Measurements from ENCODE around the gene LIN7A.
"Not testable (repeated sequence)": the region's sequence is repeated elsewhere in the genome, so short reads cannot be mapped to it uniquely, and the experiment has no call there.

Gene LIN7A

DNA sequence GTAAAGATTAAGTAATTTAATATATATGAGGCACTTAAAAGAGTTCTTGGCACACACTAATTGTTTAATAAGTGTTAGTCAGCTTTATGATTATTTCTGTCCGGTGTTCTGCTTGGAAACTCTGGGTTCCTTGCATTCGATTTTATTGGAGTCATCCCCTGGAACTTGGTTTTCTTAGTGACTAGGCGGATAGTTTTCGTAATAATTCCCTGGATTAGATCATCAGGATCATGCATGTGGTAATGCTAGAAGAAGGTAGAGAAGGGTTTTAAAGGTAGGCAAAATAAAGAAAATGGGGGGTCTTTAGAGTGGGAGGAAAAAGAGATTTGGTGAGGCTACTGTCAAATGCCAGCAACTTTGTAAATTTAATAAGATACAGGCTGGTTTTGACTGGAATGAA is 132.6 kb downstream of the LIN7A start:
- no peak for DNase-seq

- no peak for DNase-seq
Measured at GRCh38 chr12:80802652-80803400, 134.9 kb downstream of the LIN7A start.

DNA sequence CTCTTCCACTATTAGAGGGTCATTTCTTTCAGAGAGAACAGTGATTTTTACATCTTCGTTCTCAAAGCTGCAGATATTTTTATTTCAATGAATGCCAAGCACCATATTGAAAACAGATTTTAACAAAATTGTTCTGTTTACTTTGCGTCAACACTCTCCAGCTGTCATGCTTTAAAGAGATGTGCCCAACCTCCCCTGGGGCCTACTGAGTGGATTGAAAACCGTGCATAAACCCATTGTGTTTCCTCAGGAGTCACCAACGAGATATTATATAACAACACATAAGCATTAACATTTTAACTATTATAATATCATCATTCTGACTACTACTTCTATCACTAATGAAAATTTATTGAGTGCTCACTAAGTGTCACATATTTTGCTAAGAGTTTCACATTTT is 139.5 kb downstream of the LIN7A start:
- DNase-seq: peak; percentile 76

DNA sequence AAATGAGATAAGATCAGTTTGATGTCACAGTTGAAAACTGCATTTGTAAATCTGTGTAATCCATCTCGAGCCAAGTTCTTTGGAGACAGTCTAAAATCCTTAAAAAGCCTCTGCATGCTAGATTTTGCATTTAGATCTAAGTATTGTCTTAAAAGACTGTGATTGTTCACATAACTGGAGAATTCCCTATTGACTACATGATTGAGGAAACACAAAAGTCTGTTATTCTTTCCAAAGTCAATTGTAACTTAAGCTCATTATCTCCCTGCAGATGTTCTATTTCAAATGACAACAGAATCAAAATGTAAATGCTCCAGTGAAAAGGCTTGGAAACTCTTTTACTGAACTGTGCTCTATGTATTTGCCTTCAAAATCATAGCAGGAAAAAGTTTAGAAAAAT is 143.2 kb downstream of the LIN7A start:
- DNase-seq: no peak

DNA sequence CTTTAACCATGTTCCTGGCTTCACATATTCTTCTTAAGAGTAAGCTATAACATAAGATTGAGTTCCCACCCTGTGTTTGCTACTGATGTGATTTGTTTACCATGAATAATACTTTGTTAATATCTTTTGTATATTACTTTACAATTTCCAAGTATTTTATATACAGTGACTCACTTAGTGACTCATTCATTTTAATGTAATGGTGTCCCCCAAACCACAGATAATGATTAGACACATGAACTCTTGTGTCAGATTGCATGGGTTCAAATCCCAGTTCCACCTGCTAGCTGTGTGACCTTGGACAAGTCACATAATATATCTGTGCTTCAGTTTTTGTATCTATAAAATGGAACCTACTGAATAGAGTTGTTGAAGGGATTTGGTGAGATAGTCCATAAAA is 144.9 kb downstream of the LIN7A start:
- no peak for DNase-seq

DNA sequence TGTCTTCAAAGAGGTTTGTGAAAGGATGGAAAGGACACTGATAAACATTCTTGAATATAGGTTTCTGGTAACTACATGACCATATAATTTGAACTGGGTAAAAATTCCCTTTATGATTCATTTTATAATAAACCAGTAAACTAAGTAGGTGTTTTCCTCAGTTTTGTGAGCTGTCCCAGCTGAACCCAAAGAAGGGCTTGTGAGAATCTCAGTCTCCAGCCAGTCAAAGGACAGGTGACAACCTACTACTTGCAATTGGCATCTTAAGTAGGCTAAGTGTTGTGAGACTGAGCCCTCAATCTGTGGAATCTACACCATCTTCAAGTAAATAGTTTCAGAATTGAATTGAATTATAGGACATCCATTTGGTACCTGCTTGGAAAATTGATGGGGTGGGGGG is 145.9 kb downstream of the LIN7A start:
- no peak for DNase-seq

DNA sequence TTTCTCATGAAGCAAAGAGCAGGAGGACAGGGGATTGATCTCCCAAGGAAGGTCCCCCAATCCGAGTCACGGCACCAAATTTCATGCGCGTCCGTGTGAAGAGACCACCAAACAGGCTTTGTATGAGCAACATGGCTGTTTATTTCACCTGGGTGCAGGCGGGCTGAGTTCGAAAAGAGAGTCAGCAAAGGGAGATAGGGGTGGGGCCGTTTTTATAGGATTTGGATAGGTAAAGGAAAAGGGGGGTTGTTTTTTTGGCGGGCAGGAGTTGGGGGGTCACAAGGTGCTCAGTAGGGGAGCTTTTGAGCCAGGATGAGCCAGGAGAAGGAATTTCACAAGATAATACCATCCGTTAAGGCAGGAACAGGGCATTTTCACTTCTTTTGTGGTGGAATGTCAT is 149.3 kb downstream of the LIN7A start:
- DNase-seq: not testable (repeated sequence)

DNA sequence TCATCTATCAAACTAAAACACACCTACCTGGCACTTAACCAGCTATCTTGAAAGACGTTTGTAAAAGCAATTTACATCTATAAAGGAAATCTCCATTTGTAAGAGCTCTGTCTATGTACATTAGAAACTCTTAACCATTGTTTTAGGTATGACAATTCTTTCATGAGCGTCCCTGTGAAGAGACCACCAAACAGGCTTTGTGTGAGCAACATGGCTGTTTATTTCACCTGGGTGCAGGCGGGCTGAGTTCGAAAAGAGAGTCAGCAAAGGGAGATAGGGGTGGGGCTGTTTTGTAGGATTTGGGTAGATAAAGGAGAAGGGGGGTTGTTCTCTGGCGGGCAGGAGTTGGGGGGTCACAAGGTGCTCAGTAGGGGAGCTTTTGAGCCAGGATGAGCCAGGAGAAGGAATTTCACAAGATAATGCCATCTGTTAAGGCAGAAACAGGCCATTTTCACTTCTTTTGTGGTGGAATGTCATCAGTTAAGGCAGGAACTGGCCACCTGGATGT is 154.7 kb downstream of the LIN7A start:
- DNase-seq: not testable (repeated sequence)

DNA sequence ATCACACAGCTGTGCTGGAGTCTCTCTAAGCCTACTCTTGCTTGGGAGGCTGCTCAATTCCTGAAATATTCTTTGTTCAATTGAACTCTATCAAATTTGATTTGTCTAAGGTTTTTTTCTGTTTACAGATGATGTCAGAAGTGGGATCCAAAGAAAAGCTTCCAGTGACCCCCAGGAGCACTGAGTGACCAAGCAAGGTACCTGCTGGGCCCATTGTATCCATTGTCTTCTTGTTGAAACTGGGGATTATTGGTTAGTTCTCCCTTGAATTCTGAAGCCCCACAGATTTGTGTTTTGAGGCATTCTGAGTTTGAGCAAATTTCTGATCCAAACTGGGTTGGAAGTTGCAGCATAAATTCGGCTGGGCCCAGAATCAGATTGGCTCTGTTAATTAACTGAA is 156.4 kb downstream of the LIN7A start:
- DNase-seq: no peak

DNA sequence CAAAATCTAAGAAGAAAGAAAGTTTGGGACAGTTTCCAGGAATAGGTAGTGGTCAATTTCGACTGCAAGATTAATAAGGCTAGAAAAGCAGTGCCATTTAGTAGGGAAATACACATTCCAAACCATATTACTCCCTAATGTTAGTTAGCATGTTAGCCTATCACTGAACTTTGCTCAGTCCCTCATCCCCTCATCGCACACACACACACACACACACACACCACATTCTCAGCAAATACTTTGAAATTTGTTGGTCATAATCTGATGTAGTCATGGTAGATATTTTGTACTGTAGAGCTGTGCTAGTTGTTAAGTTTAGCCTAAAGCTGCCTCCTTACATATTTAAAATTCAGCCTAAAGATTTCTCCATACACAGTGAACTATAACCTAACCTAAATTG is 157.0 kb downstream of the LIN7A start:
- no peak for DNase-seq

GRCh38 chr12:80778005-80778541 is 159.7 kb downstream of the LIN7A start:
- DNase-seq: no peak

GRCh38 chr12:80777587-80777986 is 160.1 kb downstream of the LIN7A start:
- DNase-seq: no peak

DNA sequence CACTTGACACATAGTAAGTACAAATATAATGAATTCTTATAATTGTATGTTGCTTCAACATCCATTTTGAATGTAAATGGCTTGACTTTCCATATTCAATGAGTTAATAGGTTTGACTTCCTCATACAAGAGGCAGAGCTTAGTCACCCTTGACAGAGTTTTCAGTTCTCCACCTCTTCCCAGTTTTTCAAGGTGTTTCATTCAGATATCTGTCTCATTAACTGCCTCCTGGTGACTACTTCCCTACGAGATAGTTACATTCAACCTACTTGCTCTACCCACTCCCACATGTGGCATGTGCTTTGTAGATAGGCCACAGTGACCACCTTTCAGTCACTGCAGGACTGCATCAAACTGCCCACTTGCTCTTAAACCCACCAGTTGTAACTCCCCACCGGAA is 161.0 kb downstream of the LIN7A start:
- DNase-seq: no peak

DNA sequence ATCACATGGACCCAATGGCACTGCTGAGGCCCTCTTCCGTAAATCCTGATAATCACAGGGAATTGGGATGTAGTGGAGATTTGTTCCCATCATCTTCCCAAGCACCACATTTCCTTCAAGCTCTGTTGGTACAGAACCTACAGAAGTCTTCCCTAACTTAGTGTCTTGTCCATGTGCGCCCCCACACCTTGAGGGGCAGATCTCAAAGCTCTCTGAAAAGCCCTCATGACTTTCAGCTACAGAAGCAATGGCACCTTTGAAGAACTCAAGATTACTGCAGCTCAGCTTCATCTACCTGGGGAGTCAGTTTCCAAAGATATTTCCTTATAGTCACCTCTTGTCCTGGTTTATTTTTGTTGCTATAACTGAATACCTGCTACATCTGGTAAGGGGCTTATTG is 166.8 kb downstream of the LIN7A start:
- DNase-seq: no peak

DNA sequence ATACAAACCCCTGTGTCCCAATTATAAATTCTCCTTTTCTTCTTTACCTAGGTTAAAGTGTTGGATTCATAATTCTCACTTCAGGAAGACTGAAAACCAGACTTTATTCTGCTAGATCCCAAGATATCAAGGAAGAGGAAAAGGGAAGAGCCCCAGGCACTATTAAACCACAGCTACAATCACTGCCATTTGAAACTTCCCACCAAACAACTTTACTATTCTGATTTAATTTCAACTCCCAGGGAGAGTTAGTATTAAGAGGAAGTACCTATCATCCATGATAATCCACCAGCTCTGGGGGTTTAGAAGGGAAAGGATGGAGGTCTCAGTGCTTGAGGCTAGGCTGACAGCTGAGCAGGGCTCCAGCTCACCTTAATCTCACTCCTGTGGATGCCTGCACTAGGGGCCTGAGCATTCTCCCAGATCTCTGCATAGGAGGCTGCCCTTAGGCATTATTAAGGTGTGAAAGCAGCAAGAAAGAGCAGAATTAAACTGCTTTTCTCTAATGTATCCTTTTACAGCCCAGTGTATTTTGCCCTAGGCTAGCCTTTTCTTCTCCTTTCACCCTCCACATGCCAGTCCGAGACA is 168.1 kb downstream of the LIN7A start:
- no peak for DNase-seq

DNA sequence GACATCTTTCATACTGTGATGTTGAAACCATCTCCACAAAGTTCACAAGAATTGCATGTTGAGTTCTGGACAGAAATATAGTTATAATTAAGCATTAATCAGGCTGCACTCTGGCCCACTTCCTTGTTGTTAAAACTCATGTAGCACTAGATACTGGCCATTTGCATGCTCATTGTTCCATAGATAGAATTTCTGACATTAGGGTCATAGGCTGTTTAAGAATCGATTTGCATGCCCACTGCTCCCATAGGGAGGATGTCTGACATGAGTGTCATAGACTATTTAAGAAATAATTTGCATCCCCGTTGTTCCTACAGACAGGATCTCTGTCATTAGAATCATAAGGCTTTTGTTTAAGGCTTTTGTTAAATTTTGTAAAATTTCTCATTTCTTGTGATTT is 170.8 kb downstream of the LIN7A start:
- no peak for DNase-seq

- no peak for DNase-seq
Measured at GRCh38 chr12:80766210-80766609, 171.5 kb downstream of the LIN7A start.

DNA sequence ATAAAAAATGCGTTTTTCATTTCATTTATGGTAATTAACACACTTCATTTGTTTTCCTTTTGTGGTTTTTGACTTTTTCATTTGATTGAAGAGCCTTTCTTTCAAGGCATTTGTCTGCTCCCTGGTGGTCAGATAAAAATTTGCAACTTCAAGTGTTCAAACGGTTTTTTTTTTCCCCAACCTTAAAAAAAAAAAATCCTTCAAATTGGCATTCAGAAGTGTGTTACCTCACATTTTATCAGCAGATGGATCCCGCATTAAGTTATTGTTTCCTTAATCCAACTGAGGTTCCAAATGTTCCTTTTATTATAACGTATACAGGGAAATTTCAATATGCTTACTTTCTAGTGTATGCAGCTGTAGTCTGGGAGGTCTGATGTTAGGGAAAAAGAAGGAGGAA is 173.9 kb downstream of the LIN7A start:
- no peak for DNase-seq

- no peak for DNase-seq
Measured at GRCh38 chr12:80761838-80762237, 175.9 kb downstream of the LIN7A start.

GRCh38 chr12:80756875-80757274 is 180.9 kb downstream of the LIN7A start:
- DNase-seq: no peak

- no peak for DNase-seq
Measured at GRCh38 chr12:80754274-80754673, 183.5 kb downstream of the LIN7A start.

DNA sequence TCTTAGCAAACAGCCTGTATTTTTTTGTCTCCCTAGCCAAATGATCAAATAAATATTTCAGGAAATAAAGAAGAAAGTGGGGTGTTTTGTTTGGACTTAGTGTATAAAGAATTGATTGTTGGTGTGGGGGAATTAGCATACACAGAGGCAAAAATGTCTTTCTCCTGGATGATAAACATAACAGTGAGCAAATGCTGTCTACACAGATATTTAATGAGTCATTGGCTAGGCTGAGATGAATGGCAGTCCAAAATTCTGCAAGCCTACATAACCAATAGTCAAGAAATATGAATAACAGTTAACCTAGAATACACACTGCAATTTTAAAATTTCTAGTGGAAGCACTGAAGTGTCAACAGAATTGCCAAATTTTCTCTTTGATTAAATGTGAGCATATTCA is 185.3 kb downstream of the LIN7A start:
- DNase-seq: no peak

DNA sequence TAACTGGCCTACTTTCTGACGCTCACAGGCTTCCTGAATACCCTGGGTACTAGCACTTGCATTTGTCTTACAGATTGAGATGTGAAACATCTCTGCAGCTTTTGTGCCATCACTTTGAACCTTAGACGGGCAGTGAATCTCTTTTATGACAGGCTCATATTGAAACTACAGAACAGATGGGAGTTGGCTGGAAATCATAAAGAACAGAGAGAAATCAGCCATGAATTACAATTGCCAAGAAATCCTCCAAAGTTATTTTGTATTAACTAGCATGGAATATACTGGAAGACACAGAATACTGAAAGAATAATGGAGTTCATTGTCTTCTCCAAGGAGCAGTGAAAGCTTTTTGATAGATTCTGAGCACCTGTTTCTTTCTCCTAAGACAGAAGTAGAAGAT is 188.3 kb downstream of the LIN7A start:
- no peak for DNase-seq

DNA sequence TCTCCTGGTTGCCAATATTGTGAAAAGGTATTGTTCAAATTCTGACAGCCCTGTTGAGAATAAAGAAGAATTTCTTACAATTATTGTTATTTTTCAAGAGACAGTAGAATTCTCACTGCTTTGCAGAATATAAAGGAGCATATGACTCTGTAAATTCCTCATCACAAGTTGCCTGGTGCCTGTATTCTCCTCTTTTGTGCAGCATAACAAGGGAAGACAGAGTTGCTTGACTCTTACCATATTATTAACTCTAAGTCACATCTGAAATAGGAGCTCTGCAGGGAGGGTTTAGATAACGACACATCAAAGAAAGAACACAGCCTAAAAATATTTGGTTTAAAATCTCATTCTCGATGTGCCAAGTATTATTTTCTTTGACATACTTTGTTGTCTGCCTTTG is 189.9 kb downstream of the LIN7A start:
- no peak for DNase-seq
